Stimulated activated CD8-positive, alpha-beta memory T cell treated with anti-CD3 and anti-CD28 coated beads, Interleukin-7, amount 100 ng/mL, for 4 hours (primary cell): ENCODE data around the gene ZFHX3.

ENCODE experiments used
- DNase-seq, 2 donors: peaks; one replicate each; pipeline ENCODE4 v3.0.0-alpha.2; 2020; ENCODE audit warnings: low read depth in 2 of 2

ZFHX3 gene

DNA sequence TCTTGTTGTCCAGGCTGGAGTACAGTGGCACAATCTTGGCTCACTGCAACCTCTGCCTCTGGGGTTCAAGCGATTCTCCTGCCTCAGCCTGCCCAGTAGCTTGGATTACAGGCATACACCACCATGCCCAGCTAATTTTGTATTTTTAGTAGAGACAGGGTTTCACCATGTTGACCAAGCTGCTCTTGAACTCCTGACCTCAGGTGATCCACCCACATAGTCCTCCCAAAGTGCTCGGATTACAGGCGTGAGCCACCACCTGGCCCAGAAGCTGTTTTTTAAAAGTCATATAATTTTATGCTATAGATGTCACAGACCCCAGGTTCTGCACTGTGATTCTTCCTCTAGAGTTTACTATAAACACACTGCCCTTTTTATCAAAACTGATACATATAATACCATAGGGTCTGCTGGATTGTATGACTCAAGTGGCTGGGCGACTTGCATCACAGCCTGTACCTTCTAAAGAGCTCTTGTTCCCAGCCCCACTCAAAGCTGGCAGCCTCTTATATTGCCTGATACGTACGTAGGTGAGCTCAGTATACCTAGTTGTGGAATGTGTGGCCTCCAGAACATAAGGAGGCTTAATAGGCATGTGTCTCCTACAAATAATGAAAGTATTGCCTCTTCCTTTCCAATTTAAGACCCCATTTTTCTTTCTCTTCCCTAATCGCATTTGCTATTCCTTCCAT, 295.8 kb downstream of the ZFHX3 start:
- DNase-seq: no peak

DNA sequence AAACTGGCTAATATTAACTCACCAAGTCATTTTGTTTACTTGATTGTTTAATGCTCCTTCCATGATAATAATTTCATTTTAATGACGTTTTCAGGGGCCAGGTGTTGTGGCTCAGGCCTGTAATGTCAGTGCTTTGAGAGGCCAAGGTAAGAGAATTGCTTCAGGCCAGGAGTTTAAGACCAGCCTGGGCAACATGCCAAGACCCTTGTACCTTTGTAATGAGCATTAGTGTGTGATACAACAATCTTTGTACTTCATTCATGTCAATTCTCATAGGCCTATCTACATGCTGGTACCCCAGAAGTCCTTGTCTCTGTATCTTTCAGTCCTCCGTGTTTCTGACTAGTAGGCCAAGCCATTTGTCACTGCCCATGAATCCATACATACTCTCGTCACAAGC, 296.9 kb downstream of the ZFHX3 start:
- no peak for DNase-seq

GRCh38 chr16:72749091-72749490, 298.8 kb downstream of the ZFHX3 start:
- DNase-seq: no peak

- no peak for DNase-seq
Observed at GRCh38 chr16:72744076-72744793, 303.7 kb downstream of the ZFHX3 start.

DNA sequence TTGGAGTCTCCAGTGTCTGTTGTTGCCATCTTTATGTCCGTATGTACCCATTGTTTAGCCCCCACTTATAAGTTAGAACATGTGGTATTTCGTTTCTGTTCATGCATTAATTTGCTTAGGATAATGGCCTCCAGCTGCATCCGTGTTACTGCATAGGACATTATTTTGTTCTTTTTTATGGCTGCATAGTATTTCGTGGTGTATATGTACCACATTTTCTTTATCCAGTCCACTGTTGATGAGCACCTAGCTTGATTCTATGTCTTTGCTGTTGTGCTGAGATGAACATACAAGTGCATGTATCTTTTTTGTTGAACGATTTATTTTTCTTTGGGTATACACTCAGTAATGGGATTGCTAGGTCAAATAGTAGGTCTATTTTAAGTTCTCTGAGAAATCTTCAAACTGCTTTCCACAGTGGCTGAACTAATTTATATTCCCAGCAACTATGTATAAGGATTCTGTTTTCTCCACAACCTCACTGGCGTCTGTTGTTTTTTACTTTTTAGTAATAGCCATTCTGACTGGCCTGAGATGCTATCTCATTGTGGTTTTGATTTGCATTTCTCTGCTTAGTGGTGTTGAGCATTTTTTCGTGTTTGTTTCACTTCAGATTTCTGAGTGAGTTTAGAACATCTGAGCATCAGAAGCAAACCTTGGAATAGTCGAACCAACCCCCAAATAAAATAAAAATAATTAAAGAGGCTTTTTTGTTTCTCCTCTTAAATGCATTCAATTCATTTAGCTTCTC, 304.7 kb downstream of the ZFHX3 start:
- no peak for DNase-seq

GRCh38 chr16:72740347-72740746, 307.6 kb downstream of the ZFHX3 start:
- DNase-seq: no peak

GRCh38 chr16:72739577-72739976, 308.4 kb downstream of the ZFHX3 start:
- DNase-seq: no peak

DNA sequence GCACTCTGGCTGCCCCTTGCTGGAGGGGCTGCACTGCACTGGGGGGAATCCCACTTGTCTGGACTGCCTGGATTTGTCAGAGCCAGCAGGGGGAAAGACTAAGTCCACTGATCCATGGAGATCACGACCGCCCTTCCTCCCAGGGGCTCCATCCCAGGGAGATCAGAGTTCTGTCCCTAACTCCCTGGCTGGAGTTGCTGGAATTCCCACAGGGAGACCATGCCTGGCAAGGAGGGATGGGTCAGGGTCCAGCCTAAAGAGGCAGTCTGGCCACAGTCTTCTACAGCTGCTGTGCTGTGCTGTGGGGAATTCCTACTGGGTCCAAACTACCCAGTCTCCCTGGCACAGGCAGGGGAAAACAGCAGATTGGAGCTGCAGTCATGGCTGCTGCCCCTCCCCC, 311.9 kb downstream of the ZFHX3 start:
- no peak for DNase-seq
